BLaER1 treated with 17β-estradiol and CSF1 and Interleukin-3, amounts not matched to agents 10 nM and 100 nM (cell line): Measurements from ENCODE around the gene LAG3.

Source experiments
- H3K27ac ChIP-seq, 11 experiments: shearing (Covaris generic); formaldehyde crosslinking; 2 replicates each; pipeline ENCODE4 v1.8.1; 2022
- H3K27me3 ChIP-seq, 11 experiments: shearing (Covaris generic); formaldehyde crosslinking; 2 replicates each; pipeline ENCODE4 v1.8.1; 2022
- H3K36me3 ChIP-seq, 11 experiments: shearing (Covaris generic); formaldehyde crosslinking; 2 replicates each; pipeline ENCODE4 v1.8.1; 2022
- H3K4me1 ChIP-seq, 10 experiments: shearing (Covaris generic); formaldehyde crosslinking; 2 replicates each; pipeline ENCODE4 v1.8.1; 2022
- H3K4me2 ChIP-seq, 11 experiments: shearing (Covaris generic); formaldehyde crosslinking; 2 replicates each; pipeline ENCODE4 v1.8.1; 2022
- H3K4me3 ChIP-seq, 10 experiments: shearing (Covaris generic); formaldehyde crosslinking; 2 replicates each; pipeline ENCODE4 v1.8.1; 2022
- H3K9ac ChIP-seq, 11 experiments: shearing (Covaris generic); formaldehyde crosslinking; 2 replicates each; pipeline ENCODE4 v1.8.1; 2022
- H3K9me3 ChIP-seq, 11 experiments: shearing (Covaris generic); formaldehyde crosslinking; replicated peaks in 1 of 11; 2 replicates each; pipeline ENCODE4 v1.8.1; 2022
- H4K20me1 ChIP-seq, 11 experiments: shearing (Covaris generic); formaldehyde crosslinking; 2 replicates each; pipeline ENCODE4 v1.8.1; 2022
- Cebpa-rat ChIP-seq, 11 experiments: shearing (Covaris generic); IDR thresholded peaks; 2 replicates each; pipeline ENCODE4 v1.8.1; 2022

Gene LAG3

DNA sequence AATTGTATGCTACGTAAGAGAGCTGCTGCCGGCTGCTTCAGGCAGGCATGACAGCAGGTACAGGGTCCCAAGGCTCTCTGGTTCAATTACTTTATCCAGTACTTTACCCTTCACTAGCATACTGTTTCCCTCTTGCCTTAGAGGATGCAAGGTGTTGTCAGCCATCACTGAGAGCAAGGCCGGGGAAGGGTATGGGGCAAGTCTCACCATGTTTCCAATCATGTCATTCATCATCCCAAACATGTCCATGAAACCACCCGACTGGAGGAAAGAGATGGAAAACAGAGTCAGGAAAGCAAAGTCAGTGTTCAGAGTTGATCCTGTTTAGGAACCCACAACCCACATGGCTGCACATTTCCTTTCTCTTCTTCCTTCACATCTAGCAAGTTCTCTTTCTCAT is 21.8 kb upstream of the LAG3 start:
- no peak overlapping the region for H3K27ac ChIP-seq
- no peak for TF ChIP-seq Cebpa-rat (IDR thresholded peaks at IDR 0.05)

GRCh38 chr12:6751767-6752166 is 20.6 kb upstream of the LAG3 start:
- Histone ChIP-seq H3K4me3 (peak overlapping the region; percentile 82 to 93 (median 88)), H3K27me3 (no peaks in the 10 kb centered on the region; a peak in 1 of 22 replicates), H4K20me1 (peaks cover 0 to 36% (median 11%) of the 10 kb centered on the region in 11 experiments; a peak in 12 of 22 replicates), H3K4me1 (peaks cover 25 to 53% (median 37%) of the 10 kb centered on the region in 10 experiments), H3K9me3 (no peaks in the 10 kb centered on the region), H3K36me3 (peaks cover 51 to 53% (median 52%) of the 10 kb centered on the region in 11 experiments), H3K9ac (peak overlapping the region; percentile 92 to 97 (median 94)), H3K27ac (peak overlapping the region in 1 of 11 experiments; percentile 94; a peak in 1 of 22 replicates), H3K4me2 (peak overlapping the region; percentile 84 to 99 (median 95))
- no peak for TF ChIP-seq Cebpa-rat (IDR thresholded peaks at IDR 0.05)

More for the DNA sequence above, 21.8 kb upstream of the LAG3 start:
- H3K27me3 ChIP-seq = no peaks in the 10 kb centered on the region
- peaks cover 0 to 36% (median 11%) of the 10 kb centered on the region in 11 experiments; a peak in 12 of 22 replicates for H4K20me1 ChIP-seq
- peak overlapping the region in 4 of 11 experiments; percentile 0 to 96 (median 16); a peak in 5 of 22 replicates for H3K9ac ChIP-seq
- H3K9me3 ChIP-seq = no peaks in the 10 kb centered on the region
- peaks cover 35 to 62% (median 47%) of the 10 kb centered on the region in 10 experiments for H3K4me1 ChIP-seq
- H3K36me3 ChIP-seq = peaks cover 53 to 61% (median 59%) of the 10 kb centered on the region in 11 experiments
- no peak overlapping the region for H3K4me3 ChIP-seq
- H3K4me2 ChIP-seq = peak overlapping the region in 5 of 11 experiments; percentile 94 to 99 (median 96); a peak in 7 of 22 replicates

GRCh38 chr12:6752167-6752920 is 20.0 kb upstream of the LAG3 start:
- Histone ChIP-seq H4K20me1 (peaks cover 0 to 36% (median 11%) of the 10 kb centered on the region in 11 experiments; a peak in 12 of 22 replicates), H3K4me2 (peak overlapping the region; percentile 84 to 99 (median 95)), H3K36me3 (peaks cover 45 to 48% (median 46%) of the 10 kb centered on the region in 11 experiments), H3K9ac (peak overlapping the region; percentile 92 to 97 (median 94)), H3K9me3 (no peaks in the 10 kb centered on the region), H3K27ac (peak overlapping the region; percentile 84 to 97 (median 92)), H3K4me1 (peaks cover 31 to 57% (median 41%) of the 10 kb centered on the region in 10 experiments), H3K27me3 (no peaks in the 10 kb centered on the region; a peak in 1 of 22 replicates), H3K4me3 (peak overlapping the region; percentile 82 to 93 (median 88))
- TF ChIP-seq Cebpa-rat (IDR thresholded peaks at IDR 0.05) = no peak

DNA sequence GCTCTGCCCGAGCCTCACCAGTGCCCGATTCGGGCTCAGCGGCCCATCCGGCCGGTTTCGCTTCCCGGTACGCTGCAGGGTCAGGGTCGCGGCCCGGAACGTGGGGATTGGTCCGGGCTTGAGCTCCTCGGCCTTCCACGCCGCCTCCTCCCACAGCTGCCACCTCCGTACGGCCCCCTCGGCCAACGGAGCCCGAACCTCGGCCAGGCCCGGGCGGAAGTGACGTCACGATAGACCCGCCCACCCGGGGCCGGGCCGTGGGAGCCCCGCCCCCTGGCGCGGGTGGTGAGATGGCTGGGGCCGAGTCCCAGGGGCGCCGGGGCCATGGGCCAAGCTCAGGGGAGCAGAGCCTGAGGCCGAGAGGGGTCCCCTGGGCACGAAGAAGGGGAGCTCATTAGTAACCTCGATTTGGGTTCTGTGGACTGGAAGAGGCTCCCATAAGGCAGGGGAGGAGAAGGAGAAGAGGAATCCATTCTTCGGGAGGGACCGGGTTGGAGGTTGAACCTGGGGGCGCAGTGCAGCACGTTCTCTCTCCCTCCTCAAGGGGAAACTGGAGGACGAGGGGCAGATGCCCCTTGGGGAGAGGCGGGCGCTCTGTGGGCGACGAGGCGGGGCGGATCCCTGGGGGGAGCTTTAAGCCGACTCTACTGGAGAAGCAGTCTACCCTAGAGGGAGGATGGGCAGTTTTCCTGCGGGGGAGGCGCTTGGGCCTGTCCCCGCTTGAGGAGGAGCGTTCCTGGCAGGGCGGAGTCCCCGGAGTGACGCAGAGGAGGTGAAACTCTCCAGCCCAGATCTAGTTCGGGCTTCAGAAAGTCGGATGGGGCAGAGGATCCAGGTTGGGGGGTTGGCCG is 19.2 kb upstream of the LAG3 start, which contains the start of gene MLF2:
MLF2 (minus strand) TSS at position 221 of the 851 bp plus-strand sequence. CDS start 807 bp downstream, outside the sequence.
- H3K9ac ChIP-seq = peak within 1 kb of the TSS; percentile 92 to 97 (median 94)
- H3K27ac ChIP-seq = peak within 1 kb of the TSS; percentile 84 to 97 (median 92)
- H3K4me1 ChIP-seq = peaks cover 33 to 54% (median 43%) of the 10 kb centered on the region in 10 experiments
- peaks cover 0 to 36% (median 11%) of the 10 kb centered on the region in 11 experiments; a peak in 12 of 22 replicates for H4K20me1 ChIP-seq
- peak within 1 kb of the TSS; percentile 82 to 93 (median 88) for H3K4me3 ChIP-seq
- peak within 1 kb of the TSS; percentile 84 to 99 (median 95) for H3K4me2 ChIP-seq
- no peak for TF ChIP-seq Cebpa-rat (IDR thresholded peaks at IDR 0.05)
- no peaks in the 10 kb centered on the region for H3K9me3 ChIP-seq
- H3K27me3 ChIP-seq = no peaks in the 10 kb centered on the region; a peak in 1 of 22 replicates
- H3K36me3 ChIP-seq = peaks cover 37 to 40% (median 38%) of the 10 kb centered on the region in 11 experiments

GRCh38 chr12:6753772-6754356 is 18.5 kb upstream of the LAG3 start:
- Histone ChIP-seq H3K4me3 (peak overlapping the region in 8 of 10 experiments; percentile 87 to 93 (median 90); a peak in 12 of 20 replicates), H3K27ac (peak overlapping the region in 9 of 11 experiments; percentile 5 to 97 (median 91); a peak in 12 of 22 replicates)

DNA sequence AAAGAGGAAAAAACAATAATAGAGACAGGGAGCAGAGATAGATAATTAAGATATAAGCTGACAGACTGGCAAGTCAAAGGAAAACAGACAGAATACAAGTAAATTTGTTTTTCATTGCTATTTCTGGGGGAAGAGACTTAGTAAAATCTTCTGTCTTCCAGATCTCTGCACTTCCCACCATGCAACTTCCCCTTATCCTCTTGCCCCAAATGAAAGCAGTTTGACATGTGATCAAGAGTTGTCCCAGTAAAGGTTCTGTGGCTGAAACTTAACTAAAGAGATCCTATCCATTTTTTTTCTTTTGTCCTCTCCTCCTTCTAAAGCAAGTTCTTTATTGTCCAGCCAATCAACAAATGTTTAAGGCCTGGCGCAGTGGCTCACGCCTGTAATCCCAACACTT is 17.9 kb upstream of the LAG3 start:
- Histone ChIP-seq H3K9me3 (no peaks in the 10 kb centered on the region), H4K20me1 (peaks cover 0 to 33% (median 11%) of the 10 kb centered on the region in 11 experiments; a peak in 12 of 22 replicates), H3K27me3 (peaks cover 0 to under 1% (median 0%) of the 10 kb centered on the region in 11 experiments; a peak in 1 of 22 replicates), H3K4me3 (peak overlapping the region in 1 of 10 experiments; percentile 88; a peak in 1 of 20 replicates), H3K9ac (peak overlapping the region in 9 of 11 experiments; percentile 39 to 97 (median 94); a peak in 11 of 22 replicates), H3K4me2 (peak overlapping the region; percentile 81 to 99 (median 95)), H3K4me1 (peaks cover 38 to 59% (median 48%) of the 10 kb centered on the region in 10 experiments), H3K36me3 (peaks cover 25 to 27% (median 26%) of the 10 kb centered on the region in 11 experiments), H3K27ac (peak overlapping the region in 5 of 11 experiments; percentile 1 to 96 (median 33); a peak in 7 of 22 replicates)
- no peak for TF ChIP-seq Cebpa-rat (IDR thresholded peaks at IDR 0.05)

More at GRCh38 chr12:6753772-6754356, 18.5 kb upstream of the LAG3 start:
- H4K20me1 ChIP-seq = peaks cover 0 to 36% (median 11%) of the 10 kb centered on the region in 11 experiments; a peak in 12 of 22 replicates
- peak overlapping the region; percentile 39 to 97 (median 94) for H3K9ac ChIP-seq
- peaks cover 38 to 59% (median 48%) of the 10 kb centered on the region in 10 experiments for H3K4me1 ChIP-seq
- H3K27me3 ChIP-seq = no peaks in the 10 kb centered on the region; a peak in 1 of 22 replicates
- H3K36me3 ChIP-seq = peaks cover 30 to 32% (median 31%) of the 10 kb centered on the region in 11 experiments
- peak overlapping the region; percentile 81 to 99 (median 95) for H3K4me2 ChIP-seq
- no peak for TF ChIP-seq Cebpa-rat (IDR thresholded peaks at IDR 0.05)
- H3K9me3 ChIP-seq = no peaks in the 10 kb centered on the region

GRCh38 chr12:6757028-6757690 is 15.2 kb upstream of the LAG3 start:
- no peak overlapping the region for H3K9ac ChIP-seq
- no peaks in the 10 kb centered on the region for H3K9me3 ChIP-seq
- TF ChIP-seq Cebpa-rat (IDR thresholded peaks at IDR 0.05) = no peak
- H3K36me3 ChIP-seq = no peaks in the 10 kb centered on the region; a peak in 1 of 22 replicates
- H3K4me3 ChIP-seq = no peak overlapping the region
- peaks cover 0 to 21% (median 14%) of the 10 kb centered on the region in 11 experiments; a peak in 19 of 22 replicates for H3K27me3 ChIP-seq
- peaks cover 26 to 38% (median 32%) of the 10 kb centered on the region in 10 experiments for H3K4me1 ChIP-seq
- H3K27ac ChIP-seq = no peak overlapping the region
- peaks cover 0 to 6% (median 2%) of the 10 kb centered on the region in 11 experiments; a peak in 11 of 22 replicates for H4K20me1 ChIP-seq
- peak overlapping the region; percentile 19 to 49 (median 35); a peak in 20 of 22 replicates for H3K4me2 ChIP-seq
